B cell (primary cell): ENCODE measurements around the gene S100A9.

Source experiments
- EZH2 ChIP-seq: IDR thresholded peaks from 2 replicates; pipeline ENCODE4 v1.6.1; 2012; ENCODE audit warnings: borderline replicate concordance, low read depth, mild to moderate bottlenecking, moderate library complexity, low read length; ENCODE audit not compliant: insufficient read depth, poor library complexity, severe bottlenecking
- TF ChIP-seq, protein P1 (sequence below): fragments of 200-600 bp; IDR thresholded peaks from one replicate; pipeline ENCODE4 v1.8.0; 2022; ENCODE audit warnings: antibody characterized with exemption, mild to moderate bottlenecking

DNA sequence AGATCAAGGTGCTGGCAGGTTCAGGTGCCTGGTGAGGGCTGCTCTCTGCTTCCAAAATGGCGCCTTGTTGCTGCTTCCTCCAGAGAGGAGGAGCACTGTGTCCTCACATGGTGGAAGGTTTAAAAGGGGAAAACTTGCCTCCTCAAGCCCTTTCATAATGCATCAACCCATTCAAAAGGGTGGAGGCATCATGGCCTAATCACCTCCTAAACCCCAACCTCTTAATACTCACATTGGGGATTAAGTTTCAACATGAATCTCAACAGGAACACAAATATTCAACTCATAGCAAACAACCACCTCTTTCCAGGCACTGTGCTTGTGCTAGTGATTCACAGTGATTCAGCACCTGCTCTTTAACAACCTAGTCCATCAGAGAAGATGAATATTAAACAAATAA is 13.6 kb downstream of the S100A9 start:
- TF ChIP-seq, protein P1, sequence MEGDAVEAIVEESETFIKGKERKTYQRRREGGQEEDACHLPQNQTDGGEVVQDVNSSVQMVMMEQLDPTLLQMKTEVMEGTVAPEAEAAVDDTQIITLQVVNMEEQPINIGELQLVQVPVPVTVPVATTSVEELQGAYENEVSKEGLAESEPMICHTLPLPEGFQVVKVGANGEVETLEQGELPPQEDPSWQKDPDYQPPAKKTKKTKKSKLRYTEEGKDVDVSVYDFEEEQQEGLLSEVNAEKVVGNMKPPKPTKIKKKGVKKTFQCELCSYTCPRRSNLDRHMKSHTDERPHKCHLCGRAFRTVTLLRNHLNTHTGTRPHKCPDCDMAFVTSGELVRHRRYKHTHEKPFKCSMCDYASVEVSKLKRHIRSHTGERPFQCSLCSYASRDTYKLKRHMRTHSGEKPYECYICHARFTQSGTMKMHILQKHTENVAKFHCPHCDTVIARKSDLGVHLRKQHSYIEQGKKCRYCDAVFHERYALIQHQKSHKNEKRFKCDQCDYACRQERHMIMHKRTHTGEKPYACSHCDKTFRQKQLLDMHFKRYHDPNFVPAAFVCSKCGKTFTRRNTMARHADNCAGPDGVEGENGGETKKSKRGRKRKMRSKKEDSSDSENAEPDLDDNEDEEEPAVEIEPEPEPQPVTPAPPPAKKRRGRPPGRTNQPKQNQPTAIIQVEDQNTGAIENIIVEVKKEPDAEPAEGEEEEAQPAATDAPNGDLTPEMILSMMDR, result no peak
- no peak for TF ChIP-seq EZH2
